Ishikawa (cell line): ENCODE data around the gene BZW2.

Source experiments
- CEBPB ChIP-seq: IDR thresholded peaks from 2 replicates; pipeline ENCODE4 v1.6.1; 2012
- CREB1 ChIP-seq: IDR thresholded peaks from 2 replicates; pipeline ENCODE4 v1.6.1; 2012; ENCODE audit warnings: low read depth
- EGR1 ChIP-seq: IDR thresholded peaks from 2 replicates; pipeline ENCODE4 v1.6.1; 2012
- EP300 ChIP-seq: IDR thresholded peaks from 2 replicates; pipeline ENCODE4 v1.6.1; 2012; ENCODE audit warnings: borderline replicate concordance
- FOXM1 ChIP-seq: IDR thresholded peaks from 2 replicates; pipeline ENCODE4 v1.6.1; 2012; ENCODE audit warnings: low read depth, borderline replicate concordance
- MAX ChIP-seq: IDR thresholded peaks from 2 replicates; pipeline ENCODE4 v1.6.1; 2012
- NFIC ChIP-seq: IDR thresholded peaks from 2 replicates; pipeline ENCODE4 v1.6.1; 2012
- RAD21 ChIP-seq: IDR thresholded peaks from 2 replicates; pipeline ENCODE4 v1.6.1; 2012; ENCODE audit warnings: low read depth
- REST ChIP-seq: IDR thresholded peaks from 2 replicates; pipeline ENCODE4 v1.6.1; 2012; ENCODE audit warnings: low read depth, mild to moderate bottlenecking
- TAF1 ChIP-seq: IDR thresholded peaks from 2 replicates; pipeline ENCODE4 v1.6.1; 2012; ENCODE audit warnings: low read depth, mild to moderate bottlenecking
- TCF12 ChIP-seq: IDR thresholded peaks from 2 replicates; pipeline ENCODE4 v1.6.1; 2012; ENCODE audit warnings: low read depth
- TEAD4 ChIP-seq: IDR thresholded peaks from 2 replicates; pipeline ENCODE4 v1.6.1; 2012
- USF1 ChIP-seq: IDR thresholded peaks from 2 replicates; pipeline ENCODE4 v1.6.1; 2012
- YY1 ChIP-seq: IDR thresholded peaks from 2 replicates; pipeline ENCODE4 v1.6.1; 2012; ENCODE audit warnings: low read depth
- ZBTB7A ChIP-seq: IDR thresholded peaks from 2 replicates; pipeline ENCODE4 v1.6.1; 2012; ENCODE audit warnings: low read depth

BZW2 gene

GRCh38 chr7:16668978-16669377, 23.0 kb downstream of the BZW2 start:
- TF ChIP-seq EP300 = no peak
- no peak for TF ChIP-seq EGR1
- TF ChIP-seq TAF1 = no peak
- no peak for TF ChIP-seq CREB1
- TF ChIP-seq REST = no peak
- TF ChIP-seq NFIC = no peak
- no peak for TF ChIP-seq TCF12
- TF ChIP-seq FOXM1 = no peak
- TF ChIP-seq USF1 = no peak
- no peak for TF ChIP-seq RAD21
- no peak for TF ChIP-seq ZBTB7A
- TF ChIP-seq TEAD4 = no peak
- TF ChIP-seq MAX = no peak
- no peak for TF ChIP-seq CEBPB
- TF ChIP-seq YY1 = no peak

- TF ChIP-seq MAX (no peak), TCF12 (no peak), EGR1 (no peak), TEAD4 (no peak), CEBPB (no peak), RAD21 (no peak), FOXM1 (no peak), REST (no peak), CREB1 (no peak), YY1 (no peak), NFIC (no peak), USF1 (no peak)
These were observed 23.6 kb downstream of the BZW2 start for GRCh38 chr7:16669581-16669980.

- no peak for TF ChIP-seq ZBTB7A
- TF ChIP-seq EGR1 = no peak
- TF ChIP-seq MAX = no peak
- TF ChIP-seq EP300 = no peak
- no peak for TF ChIP-seq YY1
- no peak for TF ChIP-seq USF1
- no peak for TF ChIP-seq TEAD4
- TF ChIP-seq CEBPB = no peak
- no peak for TF ChIP-seq CREB1
- no peak for TF ChIP-seq FOXM1
- TF ChIP-seq NFIC = no peak
- TF ChIP-seq REST = no peak
- TF ChIP-seq TAF1 = no peak
These were observed 24.0 kb downstream of the BZW2 start for GRCh38 chr7:16670021-16670420.

GRCh38 chr7:16670731-16671344, 24.9 kb downstream of the BZW2 start:
- TF ChIP-seq TCF12 = no peak
